IMR-90 (cell line): ENCODE results near the gene EPAS1. TPM values are rescaled to one million over a fixed set of nuclear protein-coding genes. Genes with fewer than 3 reads are reported as not detected.
A peak's percentile ranks its signal among the peaks of the same experiment; 100 is the strongest.

Experiments used
- ATAC-seq: fragments of 200-7000 bp; cut with Tn5 transposase; 2 replicates; pipeline ENCODE4 v1.9.1; 2020; ENCODE audit warnings: low read depth, mild to moderate bottlenecking, moderate library complexity
- BruUV-seq: library from RNA; stranded (reverse); fragments of 400-500 nt; replicated peaks from 2 replicates; lab custom pipeline; 2021; lab: Mats Ljungman, UMichigan
- CTCF ChIA-PET: fragments of 300-600 bp; formaldehyde crosslinking; extraction: SDS; loops from one replicate; lab custom pipeline; 2021; ENCODE audit warnings: antibody characterized with exemption; lab: Yijun Ruan, JAX
- POLR2A ChIA-PET: fragments of 300-600 bp; sonication (Branson Sonifier 250); formaldehyde crosslinking; loops from one replicate; lab custom pipeline; 2022; ENCODE audit warnings: antibody characterized with exemption; ENCODE audit not compliant: unreplicated experiment; lab: Charles Lee
- DNase-seq: peaks from one replicate; pipeline ENCODE4 v3.0.0; 2013
- H2AFZ ChIP-seq: replicated peaks from 2 replicates; pipeline ENCODE3; 2013; ENCODE audit warnings: low read length, mild to moderate bottlenecking; ENCODE audit not compliant: poor library complexity
- H2AK5ac ChIP-seq: 2 replicates; pipeline ENCODE4 v1.6.1; 2013; ENCODE audit warnings: low read depth, low read length, inconsistent platforms
- H2AK9ac ChIP-seq: replicated peaks from 2 replicates; pipeline ENCODE3; 2013; ENCODE audit warnings: mild to moderate bottlenecking, low read depth, low read length, moderate library complexity; ENCODE audit not compliant: poor library complexity
- H2BK120ac ChIP-seq: 2 replicates; pipeline ENCODE4 v1.6.1; 2013; ENCODE audit warnings: low read depth, low read length, inconsistent platforms
- H2BK15ac ChIP-seq: 3 replicates; pipeline ENCODE4 v1.6.1; 2013; ENCODE audit warnings: low read depth, low read length, inconsistent platforms
- H2BK20ac ChIP-seq: 2 replicates; pipeline ENCODE4 v1.6.1; 2013; ENCODE audit warnings: low read depth, mild to moderate bottlenecking, inconsistent platforms, low read length, moderate library complexity
- H2BK5ac ChIP-seq: 2 replicates; pipeline ENCODE4 v1.6.1; 2013; ENCODE audit warnings: mild to moderate bottlenecking, low read depth, low read length, inconsistent platforms; ENCODE audit not compliant: poor library complexity, severe bottlenecking
- H3K14ac ChIP-seq: replicated peaks from 2 replicates; pipeline ENCODE4 v1.6.1; 2013; ENCODE audit warnings: low read depth, low read length, inconsistent platforms
- H3K18ac ChIP-seq: 2 replicates; pipeline ENCODE4 v1.6.1; 2013; ENCODE audit warnings: low read depth, low read length, control low read depth
- H3K23ac ChIP-seq: 2 replicates; pipeline ENCODE4 v1.6.1; 2013; ENCODE audit warnings: low read depth, low read length, inconsistent platforms
- H3K27ac ChIP-seq: 2 replicates; pipeline ENCODE4 v1.5.1; 2013; ENCODE audit warnings: mild to moderate bottlenecking, control low read depth, low read length; ENCODE audit not compliant: insufficient read depth
- H3K27me3 ChIP-seq: 2 replicates; pipeline ENCODE4 v1.6.1; 2013; ENCODE audit warnings: low read length; ENCODE audit not compliant: control insufficient read depth, insufficient read depth
- H3K36me3 ChIP-seq: 2 replicates; pipeline ENCODE4 v1.6.1; 2013; ENCODE audit warnings: low read length, mixed read lengths; ENCODE audit not compliant: control insufficient read depth, insufficient read depth
- H3K4ac ChIP-seq: 2 replicates; pipeline ENCODE4 v1.6.1; 2013; ENCODE audit warnings: low read depth, low read length, inconsistent platforms
- H3K4me1 ChIP-seq: 2 replicates; pipeline ENCODE4 v1.6.1; 2013; ENCODE audit warnings: low read length, mixed read lengths; ENCODE audit not compliant: control insufficient read depth, insufficient read depth
- H3K4me2 ChIP-seq: 2 replicates; pipeline ENCODE4 v1.6.1; 2013; ENCODE audit warnings: low read depth, mild to moderate bottlenecking, control low read depth, low read length, moderate library complexity
- H3K4me3 ChIP-seq: 2 replicates; pipeline ENCODE4 v1.5.1; 2013; ENCODE audit warnings: low read depth, mild to moderate bottlenecking, control low read depth, low read length, moderate library complexity; ENCODE audit not compliant: insufficient read depth
- H3K56ac ChIP-seq: 2 replicates; pipeline ENCODE4 v1.6.1; 2013; ENCODE audit warnings: low read length, inconsistent platforms; ENCODE audit not compliant: insufficient read depth; ENCODE audit errors: extremely low read depth
- H3K79me1 ChIP-seq, 2 experiments: 2 replicates each; pipeline ENCODE4 v1.6.1; 2013; ENCODE audit warnings: low read length in 2 of 2, inconsistent platforms in 1 of 2, low read depth in 1 of 2
- H3K9ac ChIP-seq: 2 replicates; pipeline ENCODE4 v1.6.1; 2013; ENCODE audit warnings: low read depth, low read length, control low read depth
- H3K9me1 ChIP-seq: 2 replicates; pipeline ENCODE4 v1.6.1; 2013; ENCODE audit warnings: low read length, inconsistent platforms; ENCODE audit not compliant: insufficient read depth
- H3K9me3 ChIP-seq: 2 replicates; pipeline ENCODE4 v1.6.1; 2013; ENCODE audit warnings: low read length; ENCODE audit not compliant: control insufficient read depth, insufficient read depth
- H4K20me1 ChIP-seq: 2 replicates; pipeline ENCODE4 v1.6.1; 2013; ENCODE audit warnings: low read length, inconsistent platforms; ENCODE audit not compliant: insufficient read depth
- H4K5ac ChIP-seq: 2 replicates; pipeline ENCODE4 v1.6.1; 2013; ENCODE audit warnings: mild to moderate bottlenecking, low read depth, low read length, control low read depth
- H4K8ac ChIP-seq, 2 experiments: 2 replicates each; pipeline ENCODE4 v1.6.1; 2013; ENCODE audit warnings: low read depth in 2 of 2, low read length in 2 of 2, control low read depth in 1 of 2, inconsistent platforms in 1 of 2
- H4K91ac ChIP-seq: 2 replicates; pipeline ENCODE4 v1.6.1; 2013; ENCODE audit warnings: low read depth, low read length, inconsistent platforms; ENCODE audit not compliant: insufficient read depth
- BHLHE40 ChIP-seq: fragments of 150-350 bp; IDR thresholded peaks from 2 replicates; pipeline ENCODE4 v1.6.1; 2016; ENCODE audit warnings: mild to moderate bottlenecking, low read depth, low read length
- CEBPB ChIP-seq: IDR thresholded peaks from 2 replicates; pipeline ENCODE4 v1.6.1; 2012; ENCODE audit warnings: low read depth, low read length, improper control_type of control experiment
- MAFK ChIP-seq: IDR thresholded peaks from 2 replicates; pipeline ENCODE4 v1.6.1; 2012; ENCODE audit warnings: low read depth, low read length, improper control_type of control experiment
- MAZ ChIP-seq: IDR thresholded peaks from 2 replicates; pipeline ENCODE4 v1.6.1; 2012; ENCODE audit warnings: low read depth, mild to moderate bottlenecking, low read length, improper control_type of control experiment, moderate library complexity, borderline replicate concordance
- RAD21 ChIP-seq: IDR thresholded peaks from 2 replicates; pipeline ENCODE4 v1.6.1; 2012; ENCODE audit warnings: low read length, improper control_type of control experiment
- RCOR1 ChIP-seq: IDR thresholded peaks from 2 replicates; pipeline ENCODE4 v1.6.1; 2012; ENCODE audit warnings: mild to moderate bottlenecking, low read length, improper control_type of control experiment; ENCODE audit not compliant: insufficient replicate concordance
- WGBS, 2 experiments: methylation state at CpG; one replicate each; pipeline versions ENCODE4 v1.1.5 to v1.1.7; 2013; ENCODE audit warnings: missing lambda C conversion rate in 2 of 2; ENCODE audit not compliant: insufficient read length in 1 of 2; ENCODE audit errors: extremely low coverage in 2 of 2; 5-methylcytosine and 5-hydroxymethylcytosine counted together
- dilution Hi-C: fragments of 300-500 bp; cut with HindIII; formaldehyde crosslinking; loops from one replicate; pipeline ENCODE4 v1.14.3; 2018; ENCODE audit warnings: low sequenced_read_pairs; ENCODE audit not compliant: unreplicated experiment
- in situ Hi-C: fragments of 300-500 bp; cut with MboI; formaldehyde crosslinking; loops from 3 replicates; pipeline ENCODE4 v1.14.3; 2019; ENCODE audit warnings: low sequenced_read_pairs, inconsistent platforms, mixed read lengths
- intact Hi-C: fragments of 100-400 bp; cut with micrococcal nuclease; formaldehyde crosslinking; loops from 2 replicates; pipeline ENCODE4 v1.10.0; 2022
- polyA plus RNA-seq, 3 experiments: library from polyadenylated mRNA; depleted of rRNA; stranded (reverse); fragments of >200 nt; gene quantifications; 2 replicates each; pipeline ENCODE4 v1.2.3, GENCODE V29; 2012; ENCODE audit warnings: low replicate concordance in 1 of 3
- total RNA-seq: library from RNA; depleted of rRNA; stranded (reverse); fragments of >200 nt; gene quantifications from 2 replicates; pipeline ENCODE4 v1.2.3, GENCODE V29; 2012
- TF ChIP-seq, protein P1 (sequence below): fragments of 150-350 bp; IDR thresholded peaks from 2 replicates; pipeline ENCODE4 v1.6.1; 2017; ENCODE audit warnings: mild to moderate bottlenecking, antibody characterized with exemption, low read length, low read depth
- TF ChIP-seq, protein P2 (sequence below): conservative IDR thresholded peaks from 2 replicates; pipeline ENCODE4 v1.5.1; 2012; ENCODE audit warnings: mild to moderate bottlenecking, low read depth, low read length, improper control_type of control experiment

Gene EPAS1
- total and polyA plus RNA-seq, 2 of the 4 experiments (the other 2 are of a cell fraction) = 40.7 to 120 TPM

DNA sequence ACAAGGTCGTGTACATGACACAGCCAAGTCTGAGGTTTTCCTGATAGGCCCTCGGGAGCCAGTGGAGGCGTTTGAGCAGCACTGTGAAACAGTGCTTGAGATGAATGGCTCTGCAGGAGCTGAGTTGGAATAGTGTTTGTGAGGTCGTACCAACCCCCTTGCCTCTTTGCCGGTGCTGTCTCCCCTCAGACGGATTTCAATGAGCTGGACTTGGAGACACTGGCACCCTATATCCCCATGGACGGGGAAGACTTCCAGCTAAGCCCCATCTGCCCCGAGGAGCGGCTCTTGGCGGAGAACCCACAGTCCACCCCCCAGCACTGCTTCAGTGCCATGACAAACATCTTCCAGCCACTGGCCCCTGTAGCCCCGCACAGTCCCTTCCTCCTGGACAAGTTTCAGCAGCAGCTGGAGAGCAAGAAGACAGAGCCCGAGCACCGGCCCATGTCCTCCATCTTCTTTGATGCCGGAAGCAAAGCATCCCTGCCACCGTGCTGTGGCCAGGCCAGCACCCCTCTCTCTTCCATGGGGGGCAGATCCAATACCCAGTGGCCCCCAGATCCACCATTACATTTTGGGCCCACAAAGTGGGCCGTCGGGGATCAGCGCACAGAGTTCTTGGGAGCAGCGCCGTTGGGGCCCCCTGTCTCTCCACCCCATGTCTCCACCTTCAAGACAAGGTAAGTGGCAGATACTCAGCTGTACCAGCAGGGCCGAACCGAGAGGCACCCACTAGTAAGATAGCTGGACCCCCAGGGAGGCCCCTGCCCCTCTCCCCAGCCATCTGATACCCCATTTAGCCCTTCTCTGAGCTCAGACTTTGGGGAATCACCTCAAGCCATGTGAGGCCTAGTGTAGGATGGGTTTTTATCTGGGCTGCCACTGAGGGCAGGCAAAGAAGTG lies 83.1 kb downstream of the EPAS1 start:
- no peak overlapping the region; the same call in 1 of the 2 replicates for H2BK120ac ChIP-seq
- no peak overlapping the region for H4K91ac ChIP-seq
- DNase-seq = no peak
- ChIA-PET CTCF (no interaction called here), POLR2A (no interaction called here)
- H3K56ac ChIP-seq = no peak overlapping the region
- no peak overlapping the region; the same call in 1 of the 2 replicates for H3K9ac ChIP-seq
- H2AK9ac ChIP-seq = peak overlapping the region; percentile 33
- H2BK5ac ChIP-seq = no peak overlapping the region
- H3K9me3 ChIP-seq = no peaks in the 10 kb centered on the region
- 87% methylated on average over 12 of the region's 22 CpGs; no CpG with 5 or more reads in 1 of the 2 experiments for whole genome bisulfite sequencing, 2 experiments
- no TSS peak for BruUV-seq
- no peak overlapping the region for H3K23ac ChIP-seq
- H3K27ac ChIP-seq = peak overlapping the region; percentile 93; the same call in 1 of the 2 replicates
- TF ChIP-seq, protein P1, sequence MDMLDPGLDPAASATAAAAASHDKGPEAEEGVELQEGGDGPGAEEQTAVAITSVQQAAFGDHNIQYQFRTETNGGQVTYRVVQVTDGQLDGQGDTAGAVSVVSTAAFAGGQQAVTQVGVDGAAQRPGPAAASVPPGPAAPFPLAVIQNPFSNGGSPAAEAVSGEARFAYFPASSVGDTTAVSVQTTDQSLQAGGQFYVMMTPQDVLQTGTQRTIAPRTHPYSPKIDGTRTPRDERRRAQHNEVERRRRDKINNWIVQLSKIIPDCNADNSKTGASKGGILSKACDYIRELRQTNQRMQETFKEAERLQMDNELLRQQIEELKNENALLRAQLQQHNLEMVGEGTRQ = no peak
- TF ChIP-seq CEBPB (no peak), BHLHE40 (no peak), RAD21 (no peak), RCOR1 (no peak), MAZ (no peak), MAFK (no peak)
- TF ChIP-seq, protein P2, sequence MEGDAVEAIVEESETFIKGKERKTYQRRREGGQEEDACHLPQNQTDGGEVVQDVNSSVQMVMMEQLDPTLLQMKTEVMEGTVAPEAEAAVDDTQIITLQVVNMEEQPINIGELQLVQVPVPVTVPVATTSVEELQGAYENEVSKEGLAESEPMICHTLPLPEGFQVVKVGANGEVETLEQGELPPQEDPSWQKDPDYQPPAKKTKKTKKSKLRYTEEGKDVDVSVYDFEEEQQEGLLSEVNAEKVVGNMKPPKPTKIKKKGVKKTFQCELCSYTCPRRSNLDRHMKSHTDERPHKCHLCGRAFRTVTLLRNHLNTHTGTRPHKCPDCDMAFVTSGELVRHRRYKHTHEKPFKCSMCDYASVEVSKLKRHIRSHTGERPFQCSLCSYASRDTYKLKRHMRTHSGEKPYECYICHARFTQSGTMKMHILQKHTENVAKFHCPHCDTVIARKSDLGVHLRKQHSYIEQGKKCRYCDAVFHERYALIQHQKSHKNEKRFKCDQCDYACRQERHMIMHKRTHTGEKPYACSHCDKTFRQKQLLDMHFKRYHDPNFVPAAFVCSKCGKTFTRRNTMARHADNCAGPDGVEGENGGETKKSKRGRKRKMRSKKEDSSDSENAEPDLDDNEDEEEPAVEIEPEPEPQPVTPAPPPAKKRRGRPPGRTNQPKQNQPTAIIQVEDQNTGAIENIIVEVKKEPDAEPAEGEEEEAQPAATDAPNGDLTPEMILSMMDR = no peak
- intact Hi-C loops = no loop called here
- peaks cover 2 to 30% of the 10 kb centered on the region in 2 experiments; a peak in 3 of 4 replicates for H3K79me1 ChIP-seq
- in situ Hi-C loops = no loop called here
- no peak overlapping the region for H3K4me2 ChIP-seq
- dilution Hi-C loops = no loop called here
- peaks cover 88% of the 10 kb centered on the region for H3K36me3 ChIP-seq
- 0 out of 2 replicates have a peak overlapping the region, but pooled peaks have one; percentile 52 for H3K14ac ChIP-seq
- no peak overlapping the region for H3K4me3 ChIP-seq
- peaks cover 19% of the 10 kb centered on the region; the same call in 1 of the 2 replicates for H3K4me1 ChIP-seq
- peak overlapping the region in 1 of 2 experiments; percentile 59; a peak in 1 of 4 replicates for H4K8ac ChIP-seq
- H3K27me3 ChIP-seq = no peaks in the 10 kb centered on the region
- no peak overlapping the region for H2BK15ac ChIP-seq
- H2AK5ac ChIP-seq = peak overlapping the region; percentile 61; the same call in 1 of the 2 replicates
- peak overlapping the region; percentile 17; the same call in 1 of the 2 replicates for H3K18ac ChIP-seq
- no peaks in the 10 kb centered on the region; the same call in 1 of the 2 replicates for H4K20me1 ChIP-seq
- H2AFZ ChIP-seq = no peak overlapping the region
- peaks cover 14% of the 10 kb centered on the region for H3K9me1 ChIP-seq
- H4K5ac ChIP-seq = no peak overlapping the region; the same call in 1 of the 2 replicates
- peak overlapping the region; percentile 14; the same call in 1 of the 2 replicates for H3K4ac ChIP-seq
- no peak; the same call in 1 of the 2 replicates for ATAC-seq
- H2BK20ac ChIP-seq = peak overlapping the region; percentile 8; the same call in 1 of the 2 replicates
